ENCODE results near the gene MPP2.
A peak's percentile ranks its signal among the peaks of the same experiment; 100 is the strongest.
"Not testable (repeated sequence)": the region's sequence is repeated elsewhere in the genome, so short reads cannot be mapped to it uniquely, and the experiment has no call there.

Gene MPP2

DNA sequence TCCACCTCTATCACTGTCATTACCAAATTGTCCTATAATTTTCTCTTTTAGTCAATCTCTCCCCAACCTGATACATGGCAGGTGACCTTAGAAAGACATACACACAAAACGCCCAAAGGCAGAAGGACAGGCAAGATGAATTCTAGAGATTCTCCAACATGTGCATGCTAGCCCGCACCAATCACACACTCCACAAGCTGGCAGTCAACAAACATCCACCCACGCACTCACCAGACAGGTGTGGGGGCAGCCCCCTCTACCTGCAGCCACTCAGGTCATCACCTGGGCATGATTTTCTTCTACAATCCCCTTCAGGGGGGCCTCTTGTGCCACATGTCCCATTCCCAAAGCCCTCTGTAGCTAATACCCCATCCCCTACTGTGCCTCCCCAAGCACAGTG lies 9.5 kb downstream of the MPP2 start:
- Mint-ChIP-seq H3K9me3 (no peaks in the 10 kb centered on the region), H3K4me1 (peaks cover 44% of the 10 kb centered on the region), H3K4me3 (no peak overlapping the region), H3K36me3 (ENCODE audit: low read depth) (peaks cover 8% of the 10 kb centered on the region), H3K27me3 (ENCODE audit: low read depth, poor library complexity) (peaks cover 4% of the 10 kb centered on the region), H3K27ac (peak overlapping the region; percentile 75)
- DNase-seq: no peak
- TF ChIP-seq, protein P1, sequence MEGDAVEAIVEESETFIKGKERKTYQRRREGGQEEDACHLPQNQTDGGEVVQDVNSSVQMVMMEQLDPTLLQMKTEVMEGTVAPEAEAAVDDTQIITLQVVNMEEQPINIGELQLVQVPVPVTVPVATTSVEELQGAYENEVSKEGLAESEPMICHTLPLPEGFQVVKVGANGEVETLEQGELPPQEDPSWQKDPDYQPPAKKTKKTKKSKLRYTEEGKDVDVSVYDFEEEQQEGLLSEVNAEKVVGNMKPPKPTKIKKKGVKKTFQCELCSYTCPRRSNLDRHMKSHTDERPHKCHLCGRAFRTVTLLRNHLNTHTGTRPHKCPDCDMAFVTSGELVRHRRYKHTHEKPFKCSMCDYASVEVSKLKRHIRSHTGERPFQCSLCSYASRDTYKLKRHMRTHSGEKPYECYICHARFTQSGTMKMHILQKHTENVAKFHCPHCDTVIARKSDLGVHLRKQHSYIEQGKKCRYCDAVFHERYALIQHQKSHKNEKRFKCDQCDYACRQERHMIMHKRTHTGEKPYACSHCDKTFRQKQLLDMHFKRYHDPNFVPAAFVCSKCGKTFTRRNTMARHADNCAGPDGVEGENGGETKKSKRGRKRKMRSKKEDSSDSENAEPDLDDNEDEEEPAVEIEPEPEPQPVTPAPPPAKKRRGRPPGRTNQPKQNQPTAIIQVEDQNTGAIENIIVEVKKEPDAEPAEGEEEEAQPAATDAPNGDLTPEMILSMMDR (IDR thresholded peaks at IDR 0.05): no peak

DNA sequence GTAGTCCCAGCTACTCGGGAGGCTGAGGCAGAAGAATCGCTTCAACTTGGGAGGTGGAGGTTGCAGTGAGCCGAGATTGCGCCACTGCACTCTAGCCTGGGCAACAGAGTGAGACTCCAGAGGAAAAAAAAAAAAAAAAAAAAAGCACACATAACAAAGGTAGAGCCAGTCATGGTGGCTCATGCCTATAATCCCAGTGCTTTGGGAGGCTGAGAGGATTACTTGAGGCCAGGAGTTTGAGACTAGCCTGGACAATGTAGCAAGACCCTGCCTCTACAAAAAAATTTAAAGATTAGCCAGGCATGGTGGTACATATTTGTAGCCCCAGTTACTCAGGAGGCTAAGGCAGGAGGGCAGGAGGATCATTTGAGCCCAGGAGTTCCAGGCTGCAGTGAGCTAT lies 12.8 kb downstream of the MPP2 start:
- not testable (repeated sequence) for H3K27ac Mint-ChIP-seq; H3K9me3 Mint-ChIP-seq; H3K4me3 Mint-ChIP-seq; H3K27me3 Mint-ChIP-seq (ENCODE audit: low read depth, poor library complexity); DNase-seq
- Mint-ChIP-seq H3K4me1 (peaks cover 12% of the 10 kb centered on the region), H3K36me3 (ENCODE audit: low read depth) (peaks cover 24% of the 10 kb centered on the region)

DNA sequence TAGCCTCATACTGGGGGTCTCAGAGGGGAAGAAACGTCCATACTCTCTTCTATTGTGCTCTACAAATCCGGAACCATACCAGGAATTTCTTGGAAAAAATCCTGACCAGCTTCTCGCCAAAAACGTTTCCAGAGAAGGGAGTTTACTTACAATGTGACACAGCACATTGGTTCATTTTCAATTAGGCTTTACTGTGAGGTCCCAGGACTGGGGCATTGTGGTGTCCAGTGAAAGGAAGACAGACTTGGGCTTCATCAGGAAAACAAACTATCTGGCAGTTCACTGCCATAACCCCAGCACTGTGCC lies 14.7 kb downstream of the MPP2 start:
- Mint-ChIP-seq H3K4me1 (peaks cover 2% of the 10 kb centered on the region), H3K27ac (no peak overlapping the region), H3K27me3 (ENCODE audit: low read depth, poor library complexity) (peaks cover 4% of the 10 kb centered on the region), H3K9me3 (no peaks in the 10 kb centered on the region), H3K4me3 (no peak overlapping the region), H3K36me3 (ENCODE audit: low read depth) (peaks cover 37% of the 10 kb centered on the region)
- TF ChIP-seq, protein P1 (IDR thresholded peaks at IDR 0.05): no peak
- no peak for DNase-seq

DNA sequence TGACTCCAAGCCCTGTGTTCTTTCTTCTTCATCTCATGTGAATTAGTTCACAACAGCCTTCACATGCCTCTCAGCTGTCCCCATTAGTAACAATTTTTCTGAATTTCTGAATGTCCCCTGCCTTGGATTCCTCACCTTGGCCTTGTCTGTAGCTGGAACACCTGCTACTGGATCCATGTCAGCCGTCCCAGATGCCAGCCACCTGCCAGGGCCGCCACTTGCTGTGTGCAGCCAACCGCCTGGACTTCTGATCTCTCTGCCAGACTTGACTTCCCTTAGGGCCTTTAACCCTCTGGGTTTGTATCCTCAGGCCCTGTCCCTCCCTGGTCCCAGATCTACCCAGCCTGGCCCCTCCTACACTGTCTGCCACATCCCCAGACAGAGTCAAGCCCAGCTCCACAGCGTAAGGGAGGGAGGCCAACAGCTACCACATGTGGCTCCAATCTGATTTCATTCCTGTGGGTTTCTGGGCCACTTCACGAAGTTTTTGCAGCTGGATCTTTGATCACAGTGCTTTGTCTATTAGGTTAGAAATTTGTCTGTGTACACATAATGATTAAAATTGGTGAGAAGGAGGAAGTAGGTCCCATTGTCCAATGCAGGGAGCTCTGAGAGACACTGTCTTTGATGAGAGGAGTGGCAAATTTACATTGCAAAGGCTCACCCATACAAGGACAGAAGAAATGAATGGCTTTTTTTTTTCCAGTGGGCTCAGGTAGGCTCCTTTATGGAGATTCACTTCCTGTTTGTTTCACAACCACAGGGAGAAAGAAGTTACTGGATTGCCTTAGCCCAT lies 15.3 kb downstream of the MPP2 start:
- H3K27ac Mint-ChIP-seq: no peak overlapping the region
- H3K9me3 Mint-ChIP-seq: no peaks in the 10 kb centered on the region
- peaks cover 37% of the 10 kb centered on the region for H3K36me3 Mint-ChIP-seq (ENCODE audit: low read depth)
- H3K4me3 Mint-ChIP-seq: no peak overlapping the region
- peaks cover 4% of the 10 kb centered on the region for H3K27me3 Mint-ChIP-seq (ENCODE audit: low read depth, poor library complexity)
- TF ChIP-seq, protein P1 (IDR thresholded peaks at IDR 0.05): no peak
- DNase-seq: no peak
- no peaks in the 10 kb centered on the region for H3K4me1 Mint-ChIP-seq

DNA sequence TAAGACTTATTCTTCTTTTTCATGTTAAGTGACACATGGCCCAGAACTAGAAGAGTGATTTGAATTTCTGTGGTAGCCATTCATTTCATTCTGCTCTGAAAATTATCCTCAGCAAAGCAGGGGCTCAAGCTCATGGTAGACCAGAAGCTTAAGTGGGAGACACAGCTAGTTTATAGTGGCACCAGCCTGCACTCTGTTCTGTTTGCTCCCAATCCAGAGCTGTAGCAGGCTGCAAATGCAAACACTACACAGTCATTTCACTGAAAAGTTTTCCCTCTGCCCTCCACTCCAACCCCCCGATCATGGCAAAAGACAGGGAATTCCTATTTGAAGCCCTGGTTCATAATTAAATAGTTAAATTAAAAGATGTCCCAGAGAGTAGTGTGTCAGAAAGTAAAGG lies 17.1 kb downstream of the MPP2 start:
- TF ChIP-seq, protein P1 (IDR thresholded peaks at IDR 0.05): no peak
- H3K9me3 Mint-ChIP-seq: no peaks in the 10 kb centered on the region
- H3K4me3 Mint-ChIP-seq: no peak overlapping the region
- no peaks in the 10 kb centered on the region for H3K4me1 Mint-ChIP-seq
- no peak overlapping the region for H3K27ac Mint-ChIP-seq
- peaks cover 29% of the 10 kb centered on the region for H3K36me3 Mint-ChIP-seq (ENCODE audit: low read depth)
- DNase-seq: no peak
- no peaks in the 10 kb centered on the region for H3K27me3 Mint-ChIP-seq (ENCODE audit: low read depth, poor library complexity)

DNA sequence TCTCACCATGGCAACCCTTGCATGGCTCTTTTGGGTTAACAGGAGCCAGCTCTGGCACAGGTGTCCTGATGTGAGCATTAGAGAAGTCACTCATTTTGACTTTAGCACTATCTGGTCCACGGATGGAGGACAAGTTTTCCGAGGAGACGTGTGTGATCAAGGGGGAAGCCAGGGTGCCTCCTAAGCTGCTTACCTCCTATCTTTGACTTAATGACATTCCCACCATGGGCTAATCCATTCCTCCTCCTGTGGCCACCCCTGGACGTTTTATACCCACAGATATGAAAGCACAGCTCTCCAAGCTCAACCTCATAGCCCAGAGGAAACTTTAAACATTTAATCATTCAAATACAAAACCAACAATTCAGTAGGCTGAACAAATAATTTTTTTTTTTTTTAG lies 18.8 kb downstream of the MPP2 start:
- DNase-seq: no peak
- Mint-ChIP-seq H3K27me3 (ENCODE audit: low read depth, poor library complexity) (no peaks in the 10 kb centered on the region), H3K4me1 (no peaks in the 10 kb centered on the region), H3K4me3 (no peak overlapping the region), H3K36me3 (ENCODE audit: low read depth) (peaks cover 29% of the 10 kb centered on the region), H3K9me3 (no peaks in the 10 kb centered on the region), H3K27ac (peak overlapping the region; percentile 71)
- TF ChIP-seq, protein P1 (IDR thresholded peaks at IDR 0.05): no peak

Measured in nephron progenitor cell (in vitro differentiated cells).